K562 (cell line): Measurements from ENCODE around the gene LAMA5. TPM values are rescaled to one million over a fixed set of nuclear protein-coding genes. Genes with fewer than 3 reads are reported as not detected.
A peak's percentile ranks its signal among the peaks of the same experiment; 100 is the strongest.

Experiments used
- EP400 ChIP-seq: fragments of 450-650 bp; IDR thresholded peaks from 2 replicates; pipeline ENCODE4 v1.6.1; 2017; ENCODE audit warnings: antibody characterized with exemption, mild to moderate bottlenecking, moderate library complexity
- EZH2 ChIP-seq: IDR thresholded peaks from 2 replicates; pipeline ENCODE4 v1.6.1; 2012; ENCODE audit warnings: low read depth, mild to moderate bottlenecking, inconsistent platforms, low read length, borderline replicate concordance
- GABPB1 ChIP-seq: sonication (generic); formaldehyde crosslinking; IDR thresholded peaks from 2 replicates; pipeline ENCODE4 v1.8.0; 2022; ENCODE audit warnings: mild to moderate bottlenecking, missing genetic modification reagents
- KAT2B ChIP-seq: IDR thresholded peaks from one replicate; pipeline ENCODE4 v1.6.1; 2012; ENCODE audit warnings: low read depth, mild to moderate bottlenecking, control low read depth, inconsistent platforms, low read length, moderate library complexity
- KLF13 ChIP-seq: fragments of 450-650 bp; IDR thresholded peaks from 2 replicates; pipeline ENCODE4 v1.6.1; 2016; ENCODE audit warnings: missing genetic modification characterization, low read depth, mild to moderate bottlenecking, missing compliant biosample characterization, moderate library complexity, borderline replicate concordance
- MTA3 ChIP-seq: fragments of 450-650 bp; formaldehyde crosslinking; IDR thresholded peaks from 2 replicates; pipeline ENCODE4 v1.6.1; 2017; ENCODE audit warnings: mild to moderate bottlenecking, borderline replicate concordance
- NCOA4 ChIP-seq: fragments of 450-650 bp; IDR thresholded peaks from 2 replicates; pipeline ENCODE4 v1.6.1; 2018; ENCODE audit warnings: mild to moderate bottlenecking; ENCODE audit not compliant: partially characterized antibody
- NR2C2 ChIP-seq, 2 experiments: fragments of 200-800 bp in 1 of 2; sonication (Bioruptor generic) in 1 of 2; sonication (generic) in 1 of 2; formaldehyde crosslinking in 1 of 2; IDR thresholded peaks; 2 replicates each; pipeline versions ENCODE4 v1.6.1 to v1.8.0; 2016 to 2022; ENCODE audit warnings: mild to moderate bottlenecking in 1 of 2, missing compliant biosample characterization in 1 of 2, missing genetic modification characterization in 1 of 2, missing genetic modification reagents in 1 of 2
- PRMT5 ChIP-seq: sonication (generic); formaldehyde crosslinking; IDR thresholded peaks from 2 replicates; pipeline ENCODE4 v1.5.0; 2020; ENCODE audit warnings: missing genetic modification reagents
- PURB ChIP-seq: sonication (generic); formaldehyde crosslinking; IDR thresholded peaks from 2 replicates; pipeline ENCODE4 v1.9.0; 2021; ENCODE audit warnings: low read depth, mild to moderate bottlenecking, missing genetic modification reagents
- SMAD1 ChIP-seq: fragments of 150-350 bp; IDR thresholded peaks from 2 replicates; pipeline ENCODE4 v1.6.1; 2014; ENCODE audit warnings: low read length, low read depth; ENCODE audit not compliant: partially characterized antibody
- SOX6 ChIP-seq: fragments of 450-650 bp; IDR thresholded peaks from 2 replicates; pipeline ENCODE4 v1.6.1; 2014; ENCODE audit warnings: mild to moderate bottlenecking
- SRSF1 ChIP-seq: fragments of 200-400 bp; formaldehyde crosslinking; IDR thresholded peaks from 2 replicates; pipeline ENCODE4 v1.6.1; 2017; ENCODE audit warnings: mild to moderate bottlenecking, low read depth, low read length, moderate library complexity
- TBP ChIP-seq: optimal IDR thresholded peaks from 2 replicates; pipeline ENCODE3; 2011; ENCODE audit warnings: low read depth, low read length, improper control_type of control experiment
- YY1 ChIP-seq, 3 experiments: IDR thresholded peaks; 2 replicates each; pipeline ENCODE4 v1.6.1; 2011; ENCODE audit warnings: low read length in 2 of 3, mild to moderate bottlenecking in 2 of 3, moderate library complexity in 2 of 3, borderline replicate concordance in 1 of 3, control low read depth in 1 of 3, low read depth in 1 of 3; ENCODE audit not compliant: insufficient read depth in 3 of 3, insufficient replicate concordance in 2 of 3, control insufficient read depth in 1 of 3, insufficient read length in 1 of 3; ENCODE audit errors: extremely low read depth in 1 of 3
- ZBTB5 ChIP-seq: fragments of 450-650 bp; IDR thresholded peaks from 2 replicates; pipeline ENCODE4 v1.6.1; 2017; ENCODE audit warnings: antibody characterized with exemption
- ZC3H4 ChIP-seq: sonication (generic); formaldehyde crosslinking; IDR thresholded peaks from 2 replicates; pipeline ENCODE4 v1.9.0; 2021; ENCODE audit warnings: missing genetic modification reagents, borderline replicate concordance
- ZNF23 ChIP-seq: fragments of 250-450 bp; sonication (Bioruptor Pico); IDR thresholded peaks from 2 replicates; pipeline ENCODE4 v1.4.0; 2020; ENCODE audit warnings: mild to moderate bottlenecking
- ZNF398 ChIP-seq: fragments of 250-450 bp; sonication (Bioruptor Pico); IDR thresholded peaks from 2 replicates; pipeline ENCODE4 v1.8.0; 2021; ENCODE audit warnings: moderate library complexity, mild to moderate bottlenecking, inconsistent platforms
- ZSCAN32 ChIP-seq: fragments of 450-650 bp; formaldehyde crosslinking; IDR thresholded peaks from 2 replicates; pipeline ENCODE4 v1.4.0; 2020; ENCODE audit warnings: mild to moderate bottlenecking, moderate library complexity
- polyA plus RNA-seq, 8 experiments: library from polyadenylated mRNA; depleted of rRNA in 4 of 8; stranded (reverse) in 5 of 8; unstranded in 3 of 8; fragments of >200 nt; fragmentation: Nextera tagmentation in 2 of 8; fragmentation: Illumina TruSeq in 1 of 8; extraction: Ambion mirVana in 2 of 8; extraction: Trizol in 1 of 8; gene quantifications; 2 replicates each; pipeline versions ENCODE4 v1.2.1 to v1.2.3, GENCODE V29; 2011 to 2014; ENCODE audit warnings: inconsistent platforms in 1 of 8, missing spikeins in 1 of 8
- total RNA-seq, 7 experiments: library from RNA; depleted of rRNA in 6 of 7; stranded (reverse); fragments of >200 nt in 6 of 7; fragmentation: Illumina TruSeq in 2 of 7; extraction: Trizol in 2 of 7; gene quantifications; 2 replicates each; pipeline versions ENCODE4 v1.2.1 to v1.2.3, GENCODE V29; 2011 to 2021; ENCODE audit warnings: low replicate concordance in 1 of 7
- TF ChIP-seq, protein P1 (sequence below): fragments of 250-450 bp; sonication (Bioruptor Pico); IDR thresholded peaks from 2 replicates; pipeline ENCODE4 v1.8.0; 2021; ENCODE audit warnings: borderline replicate concordance, mild to moderate bottlenecking, moderate library complexity; ENCODE audit not compliant: poor library complexity, severe bottlenecking
- TF ChIP-seq, protein P2 (sequence below): sonication (generic); formaldehyde crosslinking; IDR thresholded peaks from 2 replicates; pipeline ENCODE4 v1.8.0; 2022; ENCODE audit warnings: mild to moderate bottlenecking, missing genetic modification reagents

Gene LAMA5
- total and polyA plus RNA-seq, 9 of the 15 experiments (the other 6 are each of a cell fraction or from before 2014, with no cell fraction given): 0.31 to 101 (median 7.8) TPM

DNA sequence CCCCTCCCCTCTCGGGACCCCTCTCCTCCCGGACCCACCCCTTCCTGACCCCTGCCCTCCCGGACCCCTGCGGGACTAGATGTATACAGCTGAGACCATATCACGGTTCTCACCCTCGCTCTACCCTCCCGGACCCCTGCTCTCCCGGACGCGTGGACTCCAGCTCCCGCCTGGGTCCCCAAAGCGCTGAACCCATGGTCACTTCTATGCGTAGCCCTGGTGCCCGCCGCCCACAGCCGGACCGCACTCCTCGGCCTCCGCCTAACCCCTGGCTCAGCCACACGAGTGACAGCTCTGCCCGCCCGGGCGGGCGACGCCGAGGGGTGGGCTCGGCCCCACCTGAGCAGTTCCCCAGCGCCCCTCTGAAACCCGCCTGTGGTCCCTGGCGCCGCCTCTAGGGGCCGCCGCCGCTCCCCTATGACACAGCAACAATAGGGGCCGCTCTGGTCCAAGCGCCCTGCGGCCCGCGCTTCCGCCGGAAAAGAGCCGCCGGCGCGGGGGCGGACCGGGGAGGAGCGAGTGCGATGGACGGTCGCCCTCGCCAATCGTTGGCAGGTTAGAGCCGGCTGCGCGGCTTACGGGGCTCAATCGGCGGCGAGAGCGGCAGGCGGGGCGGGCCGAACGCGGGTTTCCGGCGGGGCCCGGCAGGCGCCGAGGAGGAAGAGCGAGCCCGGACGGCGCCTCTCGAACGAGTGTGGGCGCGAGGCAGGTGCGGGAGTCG is 64.6 kb downstream of the LAMA5 start, which contains the start of gene ADRM1 (continued):
- TF ChIP-seq, protein P1, sequence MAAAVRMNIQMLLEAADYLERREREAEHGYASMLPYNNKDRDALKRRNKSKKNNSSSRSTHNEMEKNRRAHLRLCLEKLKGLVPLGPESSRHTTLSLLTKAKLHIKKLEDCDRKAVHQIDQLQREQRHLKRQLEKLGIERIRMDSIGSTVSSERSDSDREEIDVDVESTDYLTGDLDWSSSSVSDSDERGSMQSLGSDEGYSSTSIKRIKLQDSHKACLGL (CRISPR knock-in tag): no peak
- TF ChIP-seq NCOA4: no peak
- no peak for TF ChIP-seq ZNF23 (CRISPR knock-in tag)
- TF ChIP-seq ZNF398 (CRISPR knock-in tag): no peak
- no peak for TF ChIP-seq ZBTB5
- TF ChIP-seq KLF13 (tag): peak; percentile 47; the same call in 1 of the 2 replicates
- no peak for TF ChIP-seq EZH2
- TF ChIP-seq SMAD1: peak; percentile 20
- TF ChIP-seq PURB: no peak
- peak; percentile 93 for TF ChIP-seq GABPB1
- TF ChIP-seq ZSCAN32 (CRISPR knock-in tag): no peak
- TF ChIP-seq ZC3H4 (CRISPR knock-in tag): no peak
- TF ChIP-seq EP400: peak; percentile 88
- TF ChIP-seq, protein P2, sequence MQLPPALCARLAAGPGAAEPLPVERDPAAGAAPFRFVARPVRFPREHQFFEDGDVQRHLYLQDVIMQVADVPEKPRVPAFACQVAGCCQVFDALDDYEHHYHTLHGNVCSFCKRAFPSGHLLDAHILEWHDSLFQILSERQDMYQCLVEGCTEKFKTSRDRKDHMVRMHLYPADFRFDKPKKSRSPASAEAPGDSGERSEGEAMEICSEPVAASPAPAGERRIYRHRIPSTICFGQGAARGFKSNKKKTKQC (CRISPR knock-in tag): no peak
- no peak for TF ChIP-seq SRSF1
- TF ChIP-seq SOX6: peak; percentile 49; the same call in 1 of the 2 replicates
- no peak for TF ChIP-seq NR2C2 (CRISPR knock-in tag; IDR thresholded peaks at IDR 0.05)
- TF ChIP-seq NR2C2 (tag; IDR thresholded peaks at IDR 0.05): peak; percentile 70; the same call in 1 of the 2 replicates
- peak; percentile 70 for TF ChIP-seq TBP
- no peak for TF ChIP-seq PRMT5
- no peak for TF ChIP-seq KAT2B
- TF ChIP-seq MTA3: peak; percentile 89
- TF ChIP-seq YY1 (IDR thresholded peaks at IDR 0.05; ENCODE audit: borderline replicate concordance in 1 of 3, control insufficient read depth in 1 of 3, extremely low read depth in 1 of 3, insufficient read depth in 3 of 3, insufficient read length in 1 of 3, insufficient replicate concordance in 2 of 3, low read depth in 1 of 3, low read length in 2 of 3): peak in 2 of 3 experiments; percentile 51 to 56
